ENCODE data around the gene TTLL9.

- TF ChIP-seq CTCF (IDR thresholded peaks at IDR 0.05) (no peak), POLR2A (IDR thresholded peaks at IDR 0.05) (no peak), POLR2AphosphoS5 (IDR thresholded peaks at IDR 0.05) (no peak)
Measured at GRCh38 chr20:31948008-31948407, 77.6 kb downstream of the TTLL9 start.

All from suprapubic skin (tissue), 4 donors.